Heart right ventricle (tissue), 16 donors: ENCODE results near the gene GSN. TPM values are rescaled to one million over a fixed set of nuclear protein-coding genes. Genes with fewer than 3 reads are reported as not detected.
A peak's percentile ranks its signal among the peaks of the same experiment; 100 is the strongest.

ENCODE experiments used
- ATAC-seq, 8 donors: fragments of 200-7000 bp; cut with Tn5 transposase; one replicate each; pipeline ENCODE4 v1.9.1; 2020; ENCODE audit warnings: mild to moderate bottlenecking in 8 of 8, moderate library complexity in 8 of 8, moderate number of reproducible peaks in 1 of 8
- DNase-seq, 2 donors: peaks; one replicate each; pipeline ENCODE4 v3.0.0-alpha.2; 2020
- H3K27ac ChIP-seq, 10 donors: fragments of 200-600 bp; sonication (generic) in 2 of 10; one replicate each; pipeline versions ENCODE4 v1.5.0 to v1.8.0; 2020 to 2022; ENCODE audit warnings: mild to moderate bottlenecking in 3 of 10
- H3K27me3 ChIP-seq, 7 donors: fragments of 200-600 bp; one replicate each; pipeline ENCODE4 v1.8.0; 2021 to 2022; ENCODE audit warnings: mild to moderate bottlenecking in 2 of 7
- H3K36me3 ChIP-seq, 9 donors: fragments of 200-600 bp; sonication (generic) in 1 of 9; one replicate each; pipeline versions ENCODE4 v1.5.0 to v1.8.0; 2020 to 2022; ENCODE audit warnings: mild to moderate bottlenecking in 2 of 9
- H3K4me1 ChIP-seq, 9 donors: fragments of 200-600 bp; sonication (generic) in 1 of 9; one replicate each; pipeline versions ENCODE4 v1.5.0 to v1.8.0; 2020 to 2022; ENCODE audit warnings: mild to moderate bottlenecking in 4 of 9
- H3K4me3 ChIP-seq, 10 donors: fragments of 200-600 bp; sonication (generic) in 2 of 10; one replicate each; pipeline versions ENCODE4 v1.5.0 to v1.8.0; 2020 to 2022; ENCODE audit warnings: mild to moderate bottlenecking in 7 of 10, moderate library complexity in 2 of 10
- H3K9me3 ChIP-seq, 11 donors: fragments of 200-600 bp in 10 of 11; sonication (generic) in 2 of 11; one replicate each; pipeline versions ENCODE4 v1.5.0 to v1.8.0; 2013 to 2022; ENCODE audit warnings: mild to moderate bottlenecking in 2 of 11, control low read depth in 1 of 11, moderate library complexity in 1 of 11
- WGBS, 2 donors: extraction: QIAGEN DNeasy Blood & Tissue Kit; methylation state at CpG; one replicate each; pipeline ENCODE4 v1.1.7; 2013; ENCODE audit warnings: inconsistent platforms in 1 of 2; 5-methylcytosine and 5-hydroxymethylcytosine counted together
- intact Hi-C, 10 donors: fragments of 100-400 bp; cut with DNase I; formaldehyde crosslinking; loops; one replicate each; pipeline versions ENCODE4 v1.11.1 to v1.14.2; 2022
- polyA plus RNA-seq, 2 donors: library from polyadenylated mRNA; stranded (reverse); fragments of 200-250 nt; gene quantifications; one replicate each; pipeline ENCODE4 v1.2.3, GENCODE V29; 2013
- total RNA-seq, 10 donors: library from RNA; stranded (reverse); fragmentation: NEBNext Ultra II Directional in 3 of 10; extraction: Animal tissue kit (Norgen Biotek cat#: 25700) in 3 of 10; gene quantifications; one replicate each; pipeline versions ENCODE4 v1.2.1 to v1.2.4, GENCODE V29; 2021 to 2023
- TF ChIP-seq, protein P1 (sequence below), 9 donors: fragments of 200-600 bp; sonication (generic) in 2 of 9; IDR thresholded peaks; one replicate each; pipeline versions ENCODE4 v1.5.0 to v1.8.0; 2021 to 2022; ENCODE audit warnings: antibody characterized with exemption in 9 of 9, mild to moderate bottlenecking in 5 of 9, moderate library complexity in 1 of 9
- donor health status: Arrhythmogenic right ventricular cardiomyopathy.
- donor health status: ischemic (EF 13 %, LVEDD 7.1; RV severe dilation, severe dysfunction).
- donor health status: healthy with polysubstance abuse.
- donor health status: DM: no; HTN: yes; CAD: no.
- donor health status: DM: no; HTN: no; CAD: no.
- donor health status: ischemic (EF 25% LVEDD 6.9; RV normal size, moderate dysfunction).
- donor health status: ischemic (EF 25% LVEDD 5.7; RV mildly dilated, moderate dysfunction).
- donor health status: healthy.
- donor health status: DM: yes; HTN: yes; CAD: no.
- donor health status: Ischemic cardiomyopathy.
- donor health status: ischemic (EF 35%, LVEDD 5.7; RV mildly dilated, moderate dysfunction).
- donor health status: nonischemic (EF 11% LVEDD 7.7; RV severe dilation, severe dysfunction).
- donor health status: DM: yes; HTN: yes; CAD: no.
- donor health status: PGD.
- donor health status: ischemic (EF 29% LVEDD 5.4; RV normal size, mild dysfunction).
- donor health status: nonischemic (EF 23%, LVEDD 6.1; RV moderate dilation, normal function).

Gene GSN
- total and polyA plus RNA-seq, 12 donors, result 360 to 861 (median 668) TPM

DNA sequence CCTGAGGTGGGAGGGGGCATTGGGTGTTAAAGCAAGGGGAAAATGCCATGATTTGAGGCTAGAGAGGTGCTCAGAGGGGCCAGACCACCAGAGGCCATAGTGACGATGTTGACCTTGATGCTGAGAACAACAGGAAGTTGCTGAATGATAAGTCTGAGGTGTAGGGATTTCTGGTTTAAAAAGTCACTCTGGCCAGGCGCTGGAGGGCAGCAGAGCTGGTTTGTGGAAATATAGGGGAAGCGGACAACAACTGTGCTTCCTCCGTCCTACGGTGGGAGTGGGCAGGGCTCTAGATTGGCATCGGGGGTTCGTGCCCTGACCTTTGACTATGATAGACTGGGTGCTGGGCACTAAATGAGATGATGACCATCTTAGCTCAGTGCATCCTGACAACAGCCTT is 57.4 kb downstream of the GSN start:
- no peak for DNase-seq
- Histone ChIP-seq H3K4me3 (no peak overlapping the region), H3K27ac (peak overlapping the region; percentile 85 to 98 (median 92)), H3K4me1 (peaks cover 31 to 97% (median 61%) of the 10 kb centered on the region in 9 donors), H3K27me3 (no peaks in the 10 kb centered on the region), H3K9me3 (no peaks in the 10 kb centered on the region), H3K36me3 (peaks cover 0 to 100% (median 90%) of the 10 kb centered on the region in 9 donors)
- ATAC-seq, result peak in 6 of 8 donors; percentile 0 to 21 (median 6)
- WGBS, 2 donors, result 62 to 66% methylated on average over 7 of the region's 7 CpGs
- TF ChIP-seq, protein P1, sequence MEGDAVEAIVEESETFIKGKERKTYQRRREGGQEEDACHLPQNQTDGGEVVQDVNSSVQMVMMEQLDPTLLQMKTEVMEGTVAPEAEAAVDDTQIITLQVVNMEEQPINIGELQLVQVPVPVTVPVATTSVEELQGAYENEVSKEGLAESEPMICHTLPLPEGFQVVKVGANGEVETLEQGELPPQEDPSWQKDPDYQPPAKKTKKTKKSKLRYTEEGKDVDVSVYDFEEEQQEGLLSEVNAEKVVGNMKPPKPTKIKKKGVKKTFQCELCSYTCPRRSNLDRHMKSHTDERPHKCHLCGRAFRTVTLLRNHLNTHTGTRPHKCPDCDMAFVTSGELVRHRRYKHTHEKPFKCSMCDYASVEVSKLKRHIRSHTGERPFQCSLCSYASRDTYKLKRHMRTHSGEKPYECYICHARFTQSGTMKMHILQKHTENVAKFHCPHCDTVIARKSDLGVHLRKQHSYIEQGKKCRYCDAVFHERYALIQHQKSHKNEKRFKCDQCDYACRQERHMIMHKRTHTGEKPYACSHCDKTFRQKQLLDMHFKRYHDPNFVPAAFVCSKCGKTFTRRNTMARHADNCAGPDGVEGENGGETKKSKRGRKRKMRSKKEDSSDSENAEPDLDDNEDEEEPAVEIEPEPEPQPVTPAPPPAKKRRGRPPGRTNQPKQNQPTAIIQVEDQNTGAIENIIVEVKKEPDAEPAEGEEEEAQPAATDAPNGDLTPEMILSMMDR (IDR thresholded peaks at IDR 0.05), result peak in 6 of 9 donors; percentile 18 to 38 (median 28)
- intact Hi-C loops, result loop anchor here in 3 of 10 donors (2.0 to 10.0 kb wide), 3 partner anchors 38 to 49 kb away; partner anchors contain the start of gene STOM (in 1 of the 3)

GRCh38 chr9:121326130-121326838 is 58.3 kb downstream of the GSN start:
- peak overlapping the region; percentile 85 to 98 (median 92) for H3K27ac ChIP-seq
- no peaks in the 10 kb centered on the region for H3K9me3 ChIP-seq
- H3K4me1 ChIP-seq, result peaks cover 32 to 96% (median 53%) of the 10 kb centered on the region in 9 donors
- ATAC-seq (peak; percentile 90 to 95 (median 92)), DNase-seq (peak; percentile 86 to 94)
- TF ChIP-seq, protein P1 (IDR thresholded peaks at IDR 0.05), result no peak
- H3K4me3 ChIP-seq, result peak overlapping the region in 3 of 10 donors; percentile 2 to 31 (median 24)
- intact Hi-C loops, result loop anchor here in 5 of 10 donors (1.0 to 10.0 kb wide), 5 partner anchors 39 to 49 kb away; partner anchors contain the start of gene STOM (in 5 of the 5)
- H3K36me3 ChIP-seq, result peaks cover 0 to 100% (median 92%) of the 10 kb centered on the region in 9 donors
- whole genome bisulfite sequencing, 2 donors, result 39 to 48% methylated on average over 19 of the region's 19 CpGs
- no peaks in the 10 kb centered on the region for H3K27me3 ChIP-seq

DNA sequence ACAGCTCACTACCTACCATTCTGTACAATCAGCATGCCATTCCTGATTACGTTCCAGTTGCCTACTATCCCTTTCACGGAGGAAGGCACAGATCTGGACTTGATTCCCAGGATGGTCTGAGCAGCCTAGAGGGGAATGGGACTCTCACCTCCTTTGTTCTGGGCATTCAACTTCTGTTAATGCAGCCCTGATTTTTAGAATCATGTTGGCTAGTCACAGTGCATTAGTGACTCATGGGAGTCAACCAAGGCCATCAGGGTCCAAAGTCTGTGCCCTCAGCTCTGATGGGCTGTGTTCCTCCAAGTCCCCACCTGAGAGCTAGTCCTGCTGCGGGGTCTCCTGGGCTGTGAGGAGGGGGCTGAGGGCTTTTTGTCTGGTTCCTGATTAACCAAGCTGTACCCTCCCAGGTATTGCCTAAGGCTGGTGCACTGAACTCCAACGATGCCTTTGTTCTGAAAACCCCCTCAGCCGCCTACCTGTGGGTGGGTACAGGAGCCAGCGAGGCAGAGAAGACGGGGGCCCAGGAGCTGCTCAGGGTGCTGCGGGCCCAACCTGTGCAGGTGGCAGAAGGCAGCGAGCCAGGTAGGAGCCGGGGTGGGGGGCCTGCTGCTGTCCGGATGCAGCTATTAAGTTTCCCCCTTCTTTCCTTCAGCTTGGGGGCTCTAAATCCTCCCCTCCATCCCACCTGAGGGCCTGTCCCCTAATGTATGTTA is 59.1 kb downstream of the GSN start:
- Histone ChIP-seq H3K4me3 (peak overlapping the region in 5 of 10 donors; percentile 2 to 31 (median 2)), H3K9me3 (no peaks in the 10 kb centered on the region), H3K4me1 (peaks cover 33 to 99% (median 56%) of the 10 kb centered on the region in 9 donors), H3K36me3 (peaks cover 0 to 100% (median 92%) of the 10 kb centered on the region in 9 donors), H3K27ac (peak overlapping the region; percentile 76 to 98 (median 92)), H3K27me3 (no peaks in the 10 kb centered on the region)
- no peak for DNase-seq
- TF ChIP-seq, protein P1 (IDR thresholded peaks at IDR 0.05), result no peak
- intact Hi-C loops, result loop anchor here in 5 of 10 donors (1.0 to 10.0 kb wide), 5 partner anchors 40 to 48 kb away; partner anchors contain the start of gene STOM (in 5 of the 5)
- no peak for ATAC-seq
- 85 to 86% methylated on average over 11 of the region's 11 CpGs for WGBS, 2 donors

DNA sequence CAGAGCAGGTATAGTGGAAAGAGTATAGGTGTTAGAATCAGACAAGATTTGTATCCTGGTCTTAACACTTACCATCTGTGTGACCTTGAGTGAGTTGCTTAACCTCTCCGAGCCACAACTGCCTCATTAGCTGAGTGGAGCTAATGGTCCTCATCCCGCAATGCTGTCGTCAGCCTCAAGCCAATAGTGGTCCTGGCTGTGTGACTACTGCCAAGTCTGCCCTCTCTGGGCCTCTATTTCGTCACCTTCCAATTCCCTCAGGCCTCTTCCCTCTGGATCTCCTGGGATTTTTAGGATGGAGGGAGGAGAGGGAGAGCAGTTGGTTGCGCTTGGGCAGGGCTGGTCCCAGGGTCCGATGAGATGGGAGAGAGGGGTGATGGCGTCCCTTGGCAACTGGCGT is 60.5 kb downstream of the GSN start:
- H3K27me3 ChIP-seq, result no peaks in the 10 kb centered on the region
- peaks cover 29 to 99% (median 57%) of the 10 kb centered on the region in 9 donors for H3K4me1 ChIP-seq
- DNase-seq, result no peak
- peaks cover 0 to 100% (median 88%) of the 10 kb centered on the region in 9 donors for H3K36me3 ChIP-seq
- H3K9me3 ChIP-seq, result no peaks in the 10 kb centered on the region
- TF ChIP-seq, protein P1 (IDR thresholded peaks at IDR 0.05), result no peak
- no peak for ATAC-seq
- peak overlapping the region; percentile 19 to 98 (median 92) for H3K27ac ChIP-seq
- intact Hi-C loops, result loop anchor here in 2 of 10 donors (5.0 to 10.0 kb wide), 2 partner anchors 41 to 46 kb away; partner anchors contain the start of gene STOM (in 1 of the 2)
- H3K4me3 ChIP-seq, result no peak overlapping the region
- WGBS, 2 donors, result 80 to 81% methylated on average over 8 of the region's 8 CpGs
